Small intestine (tissue), 7 donors: ENCODE measurements around the gene ESPNL. TPM values are rescaled to one million over a fixed set of nuclear protein-coding genes. Genes with fewer than 3 reads are reported as not detected.

Experiments
- DNase-seq, 2 donors: peaks; one replicate each; pipeline versions ENCODE4 v3.0.0 to v3.0.0-alpha.2; 2013
- FAIRE-seq: peaks from 2 replicates; lab custom pipeline; 2012; peaks lifted over from hg19 to GRCh38; lab: Jason Lieb, UNC
- H3K27ac ChIP-seq, 3 donors: one replicate each; pipeline ENCODE4 v1.5.1; 2013; ENCODE audit warnings: low read length in 2 of 3, mild to moderate bottlenecking in 2 of 3, control low read depth in 1 of 3, inconsistent platforms in 1 of 3, low read depth in 1 of 3, moderate library complexity in 1 of 3
- H3K27me3 ChIP-seq, 3 donors: one replicate each; pipeline ENCODE4 v1.6.1; 2013; ENCODE audit warnings: low read length in 3 of 3, inconsistent platforms in 1 of 3; ENCODE audit not compliant: control insufficient read depth in 3 of 3, insufficient read depth in 3 of 3
- H3K36me3 ChIP-seq, 3 donors: one replicate each; pipeline ENCODE4 v1.6.1; 2013; ENCODE audit warnings: low read length in 3 of 3, inconsistent platforms in 1 of 3, low read depth in 1 of 3, mild to moderate bottlenecking in 1 of 3, moderate library complexity in 1 of 3; ENCODE audit not compliant: control insufficient read depth in 3 of 3, insufficient read depth in 2 of 3
- H3K4me1 ChIP-seq, 3 donors: one replicate each; pipeline ENCODE4 v1.6.1; 2013; ENCODE audit warnings: low read length in 2 of 3, inconsistent platforms in 1 of 3, low read depth in 1 of 3, mild to moderate bottlenecking in 1 of 3, moderate library complexity in 1 of 3; ENCODE audit not compliant: control insufficient read depth in 3 of 3, insufficient read depth in 2 of 3
- H3K4me3 ChIP-seq, 3 donors: one replicate each; pipeline ENCODE4 v1.5.1; 2013; ENCODE audit warnings: low read length in 3 of 3, control low read depth in 1 of 3, inconsistent platforms in 1 of 3, low read depth in 1 of 3, mild to moderate bottlenecking in 1 of 3, moderate library complexity in 1 of 3
- H3K9me3 ChIP-seq, 2 donors: one replicate each; pipeline ENCODE4 v1.6.1; 2013; ENCODE audit warnings: low read depth in 1 of 2, low read length in 1 of 2; ENCODE audit not compliant: control insufficient read depth in 2 of 2, insufficient read depth in 1 of 2
- WGBS, 3 donors: extraction: QIAGEN DNeasy Blood & Tissue Kit; methylation state at CpG; one replicate each; pipeline ENCODE4 v1.1.7; 2013; 5-methylcytosine and 5-hydroxymethylcytosine counted together
- polyA plus RNA-seq, 4 donors: library from polyadenylated mRNA; stranded (reverse) in 3 of 4; unstranded in 1 of 4; fragments of 200-250 nt in 3 of 4; fragments of 120-200 nt in 1 of 4; gene quantifications; one replicate each; pipeline versions ENCODE4 v1.2.1 to v1.2.3, GENCODE V29; 2013
- donor health status: healthy with polysubstance abuse.
- donor health status: control.
- donor health status: control.
- donor health status: Bipolar disorder and iron deficiency.
- donor health status: healthy.

ESPNL gene
- polyA plus RNA-seq, 4 donors = 0.54 to 1.4 (median 0.64) TPM; not detected in 1

DNA sequence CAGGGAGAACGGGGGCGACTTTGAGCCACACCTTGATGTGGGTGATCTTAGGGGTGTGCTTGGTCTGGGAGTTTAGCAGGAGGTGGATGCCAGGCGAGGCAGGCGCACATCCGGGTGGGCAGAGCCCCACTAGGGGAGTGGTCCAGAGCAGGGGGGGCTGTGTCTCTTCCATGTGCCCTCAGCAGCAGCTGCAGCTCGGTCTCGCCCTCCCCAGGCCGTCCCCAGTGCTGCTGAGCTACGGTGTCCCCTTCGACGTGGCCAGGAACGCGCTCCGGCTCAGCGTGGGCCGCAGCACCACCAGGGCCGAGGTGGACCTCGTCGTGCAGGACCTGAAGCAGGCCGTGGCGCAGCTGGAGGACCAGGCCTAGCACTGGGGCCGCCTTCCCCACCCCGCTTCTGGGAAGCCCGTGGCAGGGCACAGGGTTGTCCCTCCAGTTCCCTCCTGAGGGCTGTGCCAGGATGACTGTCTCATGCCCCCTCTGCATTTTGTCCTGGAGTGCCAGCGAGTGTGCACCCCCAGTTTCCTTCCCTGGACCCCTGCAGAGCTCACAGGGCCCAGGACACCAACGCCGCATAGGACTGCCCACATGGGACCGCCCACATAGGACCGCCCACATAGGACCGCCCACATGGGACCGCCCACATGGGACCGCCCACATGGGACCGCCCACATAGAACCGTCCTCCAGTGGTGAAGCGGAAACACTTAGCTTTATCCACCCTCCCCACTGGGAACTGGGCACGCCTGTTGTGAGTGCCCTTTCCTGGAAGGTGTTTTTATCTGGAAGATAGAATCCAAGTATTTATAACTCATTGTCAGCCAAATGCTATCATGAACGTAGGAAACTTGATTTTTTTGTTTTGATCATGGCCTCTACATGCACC lies 1.9 kb upstream of the ESPNL start:
- H3K36me3 ChIP-seq = peaks cover 0 to 30% (median 0%) of the 10 kb centered on the region in 3 donors
- peak; percentile 51 for FAIRE-seq
- no peaks in the 10 kb centered on the region for H3K9me3 ChIP-seq
- peaks cover 0 to 3% (median 0%) of the 10 kb centered on the region in 3 donors for H3K4me1 ChIP-seq
- H3K4me3 ChIP-seq = no peak overlapping the region
- H3K27ac ChIP-seq = peak overlapping the region in 2 of 3 donors; percentile 49 to 56
- 44 to 73% (median 58%) methylated on average over 31 to 37 of the region's 37 CpGs for WGBS, 3 donors
- peak; percentile 80 to 96 for DNase-seq
- H3K27me3 ChIP-seq = no peaks in the 10 kb centered on the region

DNA sequence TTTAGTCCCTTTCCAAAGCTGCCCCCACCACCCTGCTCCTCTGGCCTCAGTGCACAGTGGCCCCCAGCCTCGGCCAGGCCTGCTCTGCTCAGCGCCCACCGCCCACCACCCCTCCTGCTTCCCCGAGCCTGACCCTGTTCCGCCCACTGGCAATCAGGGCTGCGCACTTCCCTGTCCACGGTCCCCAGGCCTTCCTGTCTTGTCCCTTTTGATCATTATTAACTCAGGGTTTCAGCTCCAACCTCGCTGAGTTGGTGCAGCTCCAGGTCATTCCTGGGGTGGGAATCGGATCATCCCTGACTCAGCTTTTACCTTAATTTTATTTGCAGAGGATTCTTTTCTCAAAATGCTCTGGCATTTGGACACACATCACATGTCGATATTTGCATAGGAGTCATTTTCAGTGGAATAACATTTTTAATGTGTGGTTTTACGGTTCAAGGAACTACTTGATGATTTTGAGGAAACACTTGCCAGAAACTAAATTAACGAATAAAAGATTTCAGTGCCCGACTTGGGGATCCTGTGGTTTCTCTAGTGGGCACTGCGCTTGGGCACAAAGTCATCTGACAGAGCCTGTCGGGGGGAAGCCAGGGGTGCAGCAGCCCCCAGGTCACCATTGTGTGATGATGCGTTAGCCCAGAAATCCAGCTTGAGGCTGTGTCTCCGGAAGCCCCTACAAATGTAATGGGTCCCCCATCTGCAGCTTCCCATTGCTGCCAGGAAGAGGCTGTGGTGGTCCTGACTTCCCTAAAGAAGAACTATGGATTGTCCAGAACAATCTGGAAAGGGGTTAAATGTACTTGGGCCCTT lies 1.0 kb upstream of the ESPNL start:
- Histone ChIP-seq H3K36me3 (peaks cover 0 to 27% (median 0%) of the 10 kb centered on the region in 3 donors), H3K4me1 (peaks cover 0 to 3% (median 0%) of the 10 kb centered on the region in 3 donors), H3K27ac (peak overlapping the region in 2 of 3 donors; percentile 49 to 56), H3K4me3 (no peak overlapping the region), H3K27me3 (no peaks in the 10 kb centered on the region), H3K9me3 (no peaks in the 10 kb centered on the region)
- WGBS, 3 donors = 45 to 60% (median 55%) methylated on average over 17 of the region's 17 CpGs
- DNase-seq = peak in 1 of 2 donors; percentile 8
- no peak for FAIRE-seq

DNA sequence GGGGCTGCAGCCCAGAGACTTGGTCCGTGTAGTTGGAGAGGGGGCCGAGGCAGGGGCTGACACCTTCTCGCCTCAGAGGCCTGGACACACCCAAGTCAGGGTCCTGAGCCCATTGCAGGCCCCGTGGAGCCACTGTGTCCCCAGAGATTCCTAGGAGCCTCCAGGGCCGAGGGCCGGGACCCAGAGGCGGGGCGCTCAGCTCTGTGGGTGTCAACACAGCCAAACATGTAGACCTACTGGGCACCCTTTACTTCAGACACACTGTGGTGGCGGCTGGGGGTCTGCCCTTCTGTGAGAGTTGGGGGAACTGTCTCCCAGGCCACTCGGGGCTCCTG lies 459 bp upstream of the ESPNL start:
- WGBS, 3 donors = 77 to 94% (median 85%) methylated on average over 8 to 10 of the region's 10 CpGs

DNA sequence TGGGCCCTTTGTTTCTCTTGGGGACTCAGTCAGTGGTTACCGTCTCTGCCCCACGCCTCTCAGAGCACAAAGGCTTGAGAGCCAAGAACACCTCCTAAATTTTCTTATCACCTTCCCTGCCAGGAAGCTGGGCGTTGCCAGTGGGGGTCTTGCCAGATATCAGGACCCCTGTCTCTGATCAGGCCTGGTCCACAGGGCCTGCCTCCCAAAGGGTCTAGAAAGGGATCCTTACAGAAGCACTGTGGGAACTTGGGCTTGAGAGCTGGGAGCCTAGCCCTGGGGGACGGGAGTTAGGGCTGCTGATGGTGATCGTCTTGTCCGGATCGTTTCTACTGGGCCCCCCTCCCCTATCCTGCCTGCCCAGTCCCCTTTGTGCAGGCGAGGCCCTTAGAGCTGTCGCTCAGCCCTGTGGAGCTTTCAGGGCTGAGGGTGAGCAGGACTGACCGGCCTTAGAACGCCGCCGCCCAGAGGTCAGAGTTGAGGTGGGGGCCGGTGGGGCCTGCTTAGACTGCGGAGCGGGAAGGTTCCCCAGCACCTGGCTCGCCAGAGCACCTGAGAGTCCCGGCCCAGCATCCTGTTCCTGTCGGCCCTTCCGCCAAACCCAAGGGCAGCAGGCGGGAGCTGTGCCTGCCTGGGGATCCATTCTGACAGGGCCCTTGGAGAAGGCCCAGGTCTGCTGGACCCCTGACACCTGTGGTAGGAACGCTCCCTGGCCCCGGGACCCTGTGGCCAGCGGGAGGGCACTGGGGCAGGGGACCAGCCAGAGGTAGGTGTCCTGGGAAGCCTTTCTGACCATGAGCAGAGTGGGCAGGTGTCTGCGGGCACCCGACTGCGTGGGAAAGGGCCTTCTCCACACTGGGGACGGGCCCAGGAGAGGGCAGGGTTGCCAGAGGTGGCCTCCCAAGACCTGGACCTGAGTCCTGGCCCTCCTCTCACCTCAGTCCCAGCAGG lies 956 bp downstream of the ESPNL start:
- no peak overlapping the region for H3K27ac ChIP-seq
- H3K27me3 ChIP-seq = no peaks in the 10 kb centered on the region
- DNase-seq = no peak
- FAIRE-seq = no peak
- peaks cover 0 to 18% (median 0%) of the 10 kb centered on the region in 3 donors for H3K36me3 ChIP-seq
- 91% methylated on average over 24 to 28 of the region's 28 CpGs for WGBS, 3 donors
- no peaks in the 10 kb centered on the region for H3K9me3 ChIP-seq
- no peak overlapping the region for H3K4me3 ChIP-seq
- H3K4me1 ChIP-seq = peaks cover 0 to 3% (median 0%) of the 10 kb centered on the region in 3 donors

More for the DNA sequence above, 459 bp upstream of the ESPNL start:
- no peaks in the 10 kb centered on the region for H3K9me3 ChIP-seq
- no peak overlapping the region for H3K27ac ChIP-seq
- DNase-seq (no peak), FAIRE-seq (no peak)
- no peaks in the 10 kb centered on the region for H3K27me3 ChIP-seq
- peaks cover 0 to 3% (median 0%) of the 10 kb centered on the region in 3 donors for H3K4me1 ChIP-seq
- no peak overlapping the region for H3K4me3 ChIP-seq
- peaks cover 0 to 23% (median 0%) of the 10 kb centered on the region in 3 donors for H3K36me3 ChIP-seq

DNA sequence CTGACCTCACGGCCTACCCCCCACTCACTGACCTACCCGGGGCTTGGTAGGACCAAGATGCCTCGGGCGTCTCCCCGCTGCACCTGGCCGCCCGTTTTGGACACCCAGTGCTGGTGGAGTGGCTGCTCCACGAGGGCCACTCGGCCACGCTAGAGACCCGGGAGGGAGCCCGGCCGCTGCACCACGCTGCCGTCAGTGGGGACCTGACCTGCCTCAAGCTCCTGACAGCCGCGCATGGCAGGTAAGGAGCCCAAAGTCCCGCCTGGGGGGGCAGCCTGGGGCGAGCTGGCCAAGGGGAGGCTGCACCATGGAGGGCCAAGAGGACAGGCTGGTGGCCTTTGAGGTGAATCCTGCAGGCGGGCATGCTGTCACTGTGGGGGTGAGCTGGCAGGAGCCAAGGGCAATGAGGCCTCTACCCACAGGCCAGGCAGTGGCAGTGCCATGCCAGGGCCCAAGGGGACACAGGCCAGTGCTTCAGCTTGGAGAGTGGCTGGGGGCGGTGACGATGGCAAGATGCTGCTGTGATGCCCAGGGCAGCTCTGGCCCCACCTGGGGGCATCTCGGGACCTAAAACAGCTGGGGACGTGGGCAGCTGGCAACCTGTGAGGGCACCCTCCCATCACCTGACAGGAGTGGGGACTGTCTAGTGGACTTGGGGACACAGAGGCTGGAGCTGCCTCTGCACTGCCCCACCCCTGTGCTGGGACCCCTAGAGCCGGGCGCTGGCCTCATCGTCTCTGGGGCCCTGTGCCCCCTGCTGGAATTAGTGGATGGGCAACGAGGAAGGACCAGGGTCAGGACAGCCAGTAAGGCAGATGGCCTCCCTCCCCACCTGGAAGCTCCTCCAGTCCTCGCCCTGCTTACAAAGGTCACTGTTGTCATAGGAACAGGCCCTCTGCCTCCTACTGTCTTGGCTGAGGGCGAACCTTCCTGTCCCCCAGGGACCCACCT lies 2.0 kb downstream of the ESPNL start:
- Histone ChIP-seq H3K4me1 (peaks cover 0 to 3% (median 0%) of the 10 kb centered on the region in 3 donors), H3K27ac (no peak overlapping the region), H3K36me3 (peaks cover 0 to 11% (median 0%) of the 10 kb centered on the region in 3 donors), H3K27me3 (no peaks in the 10 kb centered on the region), H3K4me3 (no peak overlapping the region), H3K9me3 (no peaks in the 10 kb centered on the region)
- FAIRE-seq (no peak), DNase-seq (no peak)
- whole genome bisulfite sequencing, 3 donors = 77 to 88% (median 87%) methylated on average over 20 to 30 of the region's 30 CpGs

DNA sequence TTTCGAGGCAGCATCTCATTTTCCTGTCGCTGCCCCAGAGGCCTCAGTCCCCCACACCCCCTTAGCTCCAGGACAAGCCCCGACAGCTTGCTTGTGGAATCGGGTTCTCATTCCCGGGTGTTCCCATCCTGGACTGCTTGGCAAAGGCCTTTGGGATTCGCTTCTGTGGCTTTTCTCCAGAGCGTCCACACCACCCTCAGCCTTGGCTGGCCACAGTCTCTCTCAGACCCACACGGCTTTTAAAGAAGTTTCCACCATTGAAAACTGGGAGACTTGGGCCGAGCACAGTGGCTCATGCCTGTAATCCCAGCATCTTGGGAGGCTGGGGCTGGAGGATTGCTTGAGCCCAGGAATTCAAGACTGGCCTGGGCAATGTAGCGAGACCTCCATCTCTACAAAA lies 2.7 kb downstream of the ESPNL start:
- Histone ChIP-seq H3K27ac (no peak overlapping the region), H3K4me3 (no peak overlapping the region), H3K36me3 (peaks cover 0 to 11% (median 0%) of the 10 kb centered on the region in 3 donors), H3K27me3 (no peaks in the 10 kb centered on the region), H3K9me3 (no peaks in the 10 kb centered on the region), H3K4me1 (peaks cover 0 to 3% (median 0%) of the 10 kb centered on the region in 3 donors)
- no peak for DNase-seq
- no peak for FAIRE-seq
- WGBS, 3 donors = 81 to 89% (median 84%) methylated on average over 10 of the region's 10 CpGs
